Ascending aorta (tissue), 2 donors: ENCODE results near the gene TLE7. TPM values are rescaled to one million over a fixed set of nuclear protein-coding genes. Genes with fewer than 3 reads are reported as not detected.

ENCODE experiments used
- DNase-seq, 2 donors: peaks; one replicate each; pipeline ENCODE4 v3.0.0-alpha.2; 2019; ENCODE audit warnings: low spot score in 2 of 2
- H3K27ac ChIP-seq, 2 donors: fragments of 200-600 bp; sonication (generic); one replicate each; pipeline ENCODE4 v1.5.1; 2016 to 2017; ENCODE audit warnings: mild to moderate bottlenecking in 1 of 2
- H3K27me3 ChIP-seq: fragments of 200-600 bp; sonication (generic); one replicate; pipeline ENCODE4 v1.5.1; 2017
- H3K36me3 ChIP-seq, 2 donors: fragments of 200-600 bp; sonication (generic); one replicate each; pipeline ENCODE4 v1.5.1; 2016
- H3K4me1 ChIP-seq, 2 donors: fragments of 200-600 bp; sonication (generic); one replicate each; pipeline ENCODE4 v1.5.1; 2016 to 2017; ENCODE audit warnings: mild to moderate bottlenecking in 1 of 2
- H3K4me3 ChIP-seq, 2 donors: fragments of 200-600 bp; sonication (generic); one replicate each; pipeline ENCODE4 v1.5.1; 2016 to 2017; ENCODE audit warnings: mild to moderate bottlenecking in 1 of 2
- H3K9me3 ChIP-seq, 2 donors: fragments of 200-600 bp; sonication (generic); one replicate each; pipeline ENCODE4 v1.5.1; 2016
- CTCF ChIP-seq, 3 experiments: fragments of 200-600 bp in 2 of 3; fragments of 450-650 bp in 1 of 3; sonication (generic) in 2 of 3; IDR thresholded peaks; one replicate each; pipeline ENCODE4 v1.5.1; 2016 to 2019; ENCODE audit warnings: antibody characterized with exemption in 3 of 3, mild to moderate bottlenecking in 1 of 3, moderate library complexity in 1 of 3
- intact Hi-C: fragments of 100-400 bp; cut with DNase I; formaldehyde crosslinking; loops from one replicate; pipeline ENCODE4 v1.15.1; 2023
- total RNA-seq: library from RNA; depleted of rRNA; stranded (reverse); fragments of >200 nt; gene quantifications from one replicate; pipeline ENCODE4 v1.1.0, GENCODE V29; 2016

The TLE7 gene
- total RNA-seq, 1 donor from 2014 or later, result not detected

DNA sequence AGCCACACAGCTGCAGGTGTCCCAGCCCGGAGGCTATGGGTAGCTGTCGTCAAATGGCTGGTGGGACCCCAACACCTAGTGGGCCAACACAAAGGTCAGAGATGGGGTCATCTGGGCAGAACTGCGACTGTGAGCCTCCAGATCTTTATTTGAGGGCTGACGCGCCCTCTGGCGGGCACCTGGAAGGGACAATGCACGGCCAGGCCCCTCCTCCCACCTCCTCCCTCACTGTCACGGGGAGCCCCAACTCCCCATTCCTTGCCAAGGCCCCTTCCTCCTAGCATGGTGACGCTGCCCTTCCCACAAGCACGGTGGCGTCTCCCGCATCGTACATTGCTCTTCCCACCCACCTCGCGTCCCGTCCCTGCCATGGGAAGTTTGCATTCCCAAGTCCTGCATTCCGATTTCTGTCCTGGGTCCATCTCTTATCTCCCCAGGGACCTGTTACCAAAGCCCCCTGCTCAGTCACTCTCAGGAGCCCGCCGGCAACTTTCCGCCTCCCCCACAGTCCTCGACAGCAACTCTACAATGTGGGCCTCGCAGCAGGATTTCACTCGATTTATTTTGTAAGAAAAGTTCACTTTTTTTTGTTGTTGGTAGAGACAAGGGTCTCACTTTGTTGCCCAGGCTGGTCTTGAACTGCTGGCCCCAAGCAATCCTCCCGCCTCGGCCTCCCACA is 1.0 kb downstream of the TLE7 start:
- H3K27me3 ChIP-seq, result no peaks in the 10 kb centered on the region
- H3K9me3 ChIP-seq, result peaks cover 18 to 42% of the 10 kb centered on the region in 2 donors
- no peak overlapping the region for H3K4me3 ChIP-seq
- H3K4me1 ChIP-seq, result no peaks in the 10 kb centered on the region
- intact Hi-C loops, result no loop called here
- TF ChIP-seq CTCF (IDR thresholded peaks at IDR 0.05), result no peak
- DNase-seq, result no peak
- no peak overlapping the region for H3K27ac ChIP-seq
- H3K36me3 ChIP-seq, result no peaks in the 10 kb centered on the region

- intact Hi-C loops, result no loop called here
- Histone ChIP-seq H3K27ac (no peak overlapping the region), H3K4me1 (no peaks in the 10 kb centered on the region), H3K27me3 (no peaks in the 10 kb centered on the region), H3K36me3 (no peaks in the 10 kb centered on the region), H3K9me3 (peaks cover 11 to 29% of the 10 kb centered on the region in 2 donors), H3K4me3 (no peak overlapping the region)
- no peak for TF ChIP-seq CTCF (IDR thresholded peaks at IDR 0.05)
- no peak for DNase-seq
These were observed 2.3 kb downstream of the TLE7 start for GRCh38 chr16:71439523-71439922.

DNA sequence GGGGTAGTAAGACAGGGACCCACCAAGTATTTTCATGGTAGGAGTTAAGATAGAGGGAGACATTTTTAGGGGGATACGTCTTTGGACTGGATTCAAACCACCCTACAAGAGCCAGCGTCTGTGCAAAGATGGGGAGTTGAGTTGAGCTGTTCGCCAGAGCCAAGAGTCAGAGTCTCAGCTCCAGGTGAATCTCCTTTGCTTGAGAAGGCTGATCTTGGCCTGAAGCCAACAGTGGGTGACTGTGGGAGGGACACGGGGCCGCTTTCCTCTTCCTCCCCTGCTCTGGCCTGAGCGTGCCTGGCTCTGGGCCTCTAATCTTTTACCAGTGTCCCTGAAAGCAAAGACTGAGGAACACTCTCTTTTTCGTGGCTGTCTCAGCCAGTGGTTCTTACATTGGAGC is 5.4 kb downstream of the TLE7 start:
- DNase-seq, result no peak
- no peaks in the 10 kb centered on the region for H3K4me1 ChIP-seq
- intact Hi-C loops, result no loop called here
- no peaks in the 10 kb centered on the region for H3K27me3 ChIP-seq
- H3K36me3 ChIP-seq, result no peaks in the 10 kb centered on the region
- no peak overlapping the region for H3K27ac ChIP-seq
- H3K9me3 ChIP-seq, result peaks cover 0 to 2% of the 10 kb centered on the region in 2 donors
- no peak for TF ChIP-seq CTCF (IDR thresholded peaks at IDR 0.05)
- H3K4me3 ChIP-seq, result no peak overlapping the region

DNA sequence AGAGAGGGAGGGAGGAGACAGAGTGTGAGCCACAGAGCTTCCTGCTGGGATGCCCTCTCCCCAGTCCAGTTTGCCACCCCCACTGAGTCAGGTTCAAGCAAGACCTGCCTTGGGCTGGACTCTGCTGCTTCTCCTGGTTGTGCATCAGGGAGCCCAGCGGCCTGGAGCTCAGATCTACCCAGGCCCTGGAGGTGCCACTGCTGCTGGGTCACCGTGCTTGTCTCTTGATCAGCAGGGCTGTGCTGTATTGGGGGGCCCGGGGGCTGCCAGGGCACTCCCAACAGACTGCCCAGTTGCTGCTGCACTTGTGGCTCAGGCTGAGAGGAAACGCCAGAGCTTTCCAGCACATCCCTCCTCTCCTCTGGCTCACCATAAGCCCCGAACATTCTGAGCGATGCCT is 8.9 kb downstream of the TLE7 start:
- H3K4me3 ChIP-seq, result no peak overlapping the region
- no peaks in the 10 kb centered on the region for H3K4me1 ChIP-seq
- H3K27me3 ChIP-seq, result no peaks in the 10 kb centered on the region
- intact Hi-C loops, result no loop called here
- no peak for TF ChIP-seq CTCF (IDR thresholded peaks at IDR 0.05)
- no peaks in the 10 kb centered on the region for H3K36me3 ChIP-seq
- no peak overlapping the region for H3K27ac ChIP-seq
- no peaks in the 10 kb centered on the region for H3K9me3 ChIP-seq
- no peak for DNase-seq

DNA sequence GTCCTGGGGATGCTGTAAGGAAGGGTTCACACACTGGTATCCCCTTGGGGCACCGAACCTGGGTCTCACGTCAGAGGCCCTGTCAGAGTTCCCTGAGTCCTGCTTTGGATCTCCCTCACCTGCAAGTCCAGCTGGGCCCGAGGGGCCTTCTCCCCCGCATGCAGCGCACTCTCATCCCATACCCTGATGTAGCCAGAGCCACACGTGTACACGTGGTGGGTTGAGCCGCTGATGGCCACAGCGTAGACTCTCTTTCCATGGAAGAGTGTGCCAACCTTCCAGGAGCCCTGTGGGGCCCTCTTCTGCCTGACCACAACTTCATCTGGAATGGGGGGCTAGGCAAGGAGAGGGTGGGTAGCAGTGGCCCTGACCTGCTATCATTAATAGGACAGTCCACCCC is 9.9 kb downstream of the TLE7 start:
- H3K27ac ChIP-seq, result no peak overlapping the region
- TF ChIP-seq CTCF (IDR thresholded peaks at IDR 0.05), result no peak
- no peaks in the 10 kb centered on the region for H3K27me3 ChIP-seq
- no peaks in the 10 kb centered on the region for H3K9me3 ChIP-seq
- no peaks in the 10 kb centered on the region for H3K4me1 ChIP-seq
- H3K4me3 ChIP-seq, result no peak overlapping the region
- no peak for DNase-seq
- intact Hi-C loops, result no loop called here
- no peaks in the 10 kb centered on the region for H3K36me3 ChIP-seq

- no peak for DNase-seq
- TF ChIP-seq CTCF (IDR thresholded peaks at IDR 0.05), result no peak
- Histone ChIP-seq H3K9me3 (no peaks in the 10 kb centered on the region), H3K4me3 (no peak overlapping the region), H3K27me3 (no peaks in the 10 kb centered on the region), H3K4me1 (no peaks in the 10 kb centered on the region), H3K27ac (no peak overlapping the region), H3K36me3 (no peaks in the 10 kb centered on the region)
- intact Hi-C loops, result no loop called here
These were observed 10.7 kb downstream of the TLE7 start for GRCh38 chr16:71431176-71431575.
